T follicular helper cell (primary cell): Measurements from ENCODE around the gene DFFA.
"Not testable (repeated sequence)": the region's sequence is repeated elsewhere in the genome, so short reads cannot be mapped to it uniquely, and the experiment has no call there.

Experiments
- DNase-seq: peaks from one replicate; pipeline ENCODE4 v3.0.0-alpha.2; 2020; ENCODE audit warnings: low read depth

Gene DFFA

GRCh38 chr1:10430216-10431069 lies 41.9 kb downstream of the DFFA start, which contains the start of gene CENPS:
Gene CENPS, plus strand, starts transcription at chr1:10430433. Its CDS starts 85 bp downstream, at chr1:10430518.
- DNase-seq, result peak; percentile 76

GRCh38 chr1:10429868-10430215 lies 42.5 kb downstream of the DFFA start:
- peak; percentile 10 for DNase-seq

- DNase-seq, result no peak
Observed at GRCh38 chr1:10428984-10429383, 43.3 kb downstream of the DFFA start.

- DNase-seq, result not testable (repeated sequence)
Observed at GRCh38 chr1:10426535-10426848, 45.8 kb downstream of the DFFA start.

DNA sequence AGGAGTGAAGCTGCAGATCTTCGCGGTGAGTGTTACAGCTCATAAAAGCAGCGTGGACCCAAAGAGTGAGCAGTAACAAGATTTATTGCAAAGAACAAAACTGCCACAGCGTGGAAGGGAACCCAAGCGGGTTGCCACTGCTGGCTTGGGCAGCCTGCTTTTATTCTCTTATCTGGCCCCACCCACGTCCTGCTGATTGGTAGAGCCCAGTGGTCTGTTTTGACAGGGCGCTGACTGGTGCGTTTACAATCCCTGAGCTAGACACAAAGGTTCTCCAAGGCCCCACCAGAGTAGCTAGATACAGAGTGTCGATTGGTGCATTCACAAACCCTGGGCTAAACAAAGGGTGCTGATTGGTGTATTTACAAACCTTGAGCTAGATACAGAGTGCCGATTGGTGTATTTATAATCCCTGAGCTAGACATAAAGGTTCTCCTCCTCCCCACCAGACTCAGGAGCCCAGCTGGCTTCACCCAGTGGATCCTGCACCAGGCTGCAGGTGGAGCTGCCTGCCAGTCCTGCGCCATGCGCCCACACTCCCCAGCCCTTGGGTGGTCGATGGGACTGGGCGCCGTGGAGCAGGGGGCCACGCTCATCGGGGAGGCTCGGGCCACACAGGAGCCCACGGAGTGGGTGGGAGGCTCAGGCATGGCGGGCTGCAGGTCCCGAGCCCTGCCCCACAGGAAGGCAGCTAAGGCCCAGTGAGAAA lies 46.3 kb downstream of the DFFA start:
- DNase-seq, result not testable (repeated sequence)

DNA sequence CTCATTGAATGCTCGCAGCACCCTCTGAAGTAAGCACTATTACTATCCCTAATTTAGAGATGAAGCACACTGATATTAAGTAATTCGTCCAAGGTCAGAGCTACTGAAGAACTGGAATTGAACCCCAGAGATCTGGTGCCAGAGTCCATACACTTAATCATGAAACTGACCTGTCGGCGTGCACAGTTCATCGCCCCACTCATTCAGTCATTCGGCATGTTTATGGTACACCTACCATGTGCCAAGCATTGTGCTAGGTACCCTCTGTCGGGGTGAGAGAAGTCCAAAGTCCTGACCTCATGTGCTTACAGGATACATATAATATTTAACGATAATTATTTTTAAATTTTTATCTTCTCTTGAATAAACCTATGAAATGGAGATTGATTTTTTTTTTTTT lies 47.7 kb downstream of the DFFA start:
- DNase-seq, result no peak

GRCh38 chr1:10424034-10424433 lies 48.3 kb downstream of the DFFA start:
- no peak for DNase-seq

GRCh38 chr1:10421637-10422036 lies 50.7 kb downstream of the DFFA start:
- no peak for DNase-seq

DNA sequence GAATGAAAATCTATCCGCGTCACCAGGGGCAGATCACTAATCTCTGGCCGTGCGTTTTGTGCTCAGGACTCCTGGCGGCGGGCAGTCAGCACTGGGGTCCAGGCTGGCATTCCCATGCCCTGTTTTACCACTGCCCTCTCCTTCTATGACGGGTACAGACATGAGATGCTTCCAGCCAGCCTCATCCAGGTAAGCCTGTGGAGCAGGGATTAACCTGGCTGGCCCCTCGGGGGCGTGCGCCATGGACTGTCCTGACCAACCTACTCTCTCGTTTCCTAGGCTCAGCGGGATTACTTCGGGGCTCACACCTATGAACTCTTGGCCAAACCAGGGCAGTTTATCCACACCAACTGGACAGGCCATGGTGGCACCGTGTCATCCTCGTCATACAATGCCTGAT lies 53.0 kb downstream of the DFFA start:
- DNase-seq, result no peak

DNA sequence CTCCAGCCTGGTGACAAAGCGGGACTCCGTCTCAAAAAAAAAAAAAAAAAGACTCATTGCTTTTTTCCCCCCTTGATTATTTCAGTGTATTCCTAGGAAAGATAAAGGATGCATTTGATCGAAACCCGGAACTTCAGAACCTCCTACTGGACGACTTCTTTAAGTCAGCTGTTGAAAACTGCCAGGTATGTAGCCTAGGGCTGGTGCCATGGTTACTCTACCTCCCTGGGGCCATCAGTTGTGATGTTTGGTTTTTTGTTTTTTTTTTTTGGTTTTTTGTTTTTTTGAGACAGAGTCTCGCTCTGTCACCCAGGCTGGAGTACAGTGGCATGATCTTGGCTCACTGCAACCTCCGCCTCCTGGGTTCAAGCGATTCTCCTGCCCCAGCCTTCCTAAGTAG lies 53.6 kb downstream of the DFFA start:
- DNase-seq, result not testable (repeated sequence)

DNA sequence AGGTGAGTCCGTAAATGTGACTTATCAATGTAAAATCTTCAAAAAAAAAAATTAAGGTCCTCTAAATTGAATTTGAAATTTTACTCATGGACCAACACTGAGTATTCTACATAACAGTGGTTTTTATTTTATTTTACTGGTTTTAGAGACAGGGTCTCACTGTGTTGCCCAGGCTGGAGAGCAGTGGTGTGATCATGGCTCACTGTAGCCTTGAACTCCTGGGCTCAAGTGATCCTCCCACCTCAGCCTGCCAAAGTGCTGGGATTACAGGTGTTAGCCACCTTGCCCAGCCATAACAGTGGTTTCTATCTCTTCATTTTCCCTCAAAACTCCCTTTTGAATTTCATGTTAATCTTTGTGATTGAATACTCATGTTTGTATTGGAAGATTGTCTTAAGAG lies 56.4 kb downstream of the DFFA start:
- not testable (repeated sequence) for DNase-seq

DNA sequence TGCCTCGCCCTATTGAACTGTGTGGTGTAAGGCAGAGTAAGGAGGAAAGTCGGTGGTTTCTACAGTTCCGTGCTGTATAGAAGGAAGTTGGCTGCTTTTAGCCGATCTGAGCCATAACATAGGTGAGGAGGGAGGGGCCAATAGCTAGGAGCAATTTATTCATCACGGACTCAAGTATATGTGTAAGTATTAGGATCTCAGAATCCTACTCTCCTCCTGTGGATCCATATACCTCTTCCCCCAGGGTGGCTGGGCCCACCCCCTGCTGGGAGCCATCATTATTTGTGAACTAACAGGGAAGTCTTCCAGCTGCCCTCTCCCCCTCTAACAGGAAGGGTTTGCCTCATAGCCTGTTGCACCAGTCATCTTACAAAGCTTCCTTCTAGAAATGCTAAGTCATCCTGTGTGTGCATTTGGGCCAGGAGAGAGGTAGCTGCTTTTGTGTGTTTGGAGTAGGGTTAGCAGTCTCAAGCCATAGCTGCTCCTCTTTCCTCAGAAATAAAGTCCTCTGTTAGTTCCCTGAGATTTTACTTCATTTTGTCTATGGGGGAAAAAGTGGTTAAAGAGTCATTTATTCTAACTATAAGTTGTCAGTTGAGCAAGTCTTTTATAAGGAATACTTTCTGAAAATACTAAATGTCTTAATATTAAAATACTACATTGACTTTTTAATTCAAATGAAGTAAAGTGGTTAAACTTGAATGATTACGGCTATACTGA lies 57.0 kb downstream of the DFFA start:
- no peak for DNase-seq

- DNase-seq, result no peak
Observed at GRCh38 chr1:10407201-10407600, 65.1 kb downstream of the DFFA start.
